ENCODE measurements around the gene CADM3. TPM values are rescaled to one million over a fixed set of nuclear protein-coding genes. Genes with fewer than 3 reads are reported as not detected.
A peak's percentile ranks its signal among the peaks of the same experiment; 100 is the strongest.

Gene CADM3
- total RNA-seq, 1 donor from 2014 or later = 4.0 TPM

GRCh38 chr1:159197561-159198557, 26.4 kb downstream of the CADM3 start:
- peak overlapping the region; percentile 52 for H3K4me3 Mint-ChIP-seq (ENCODE audit: unreplicated experiment)
- peaks cover 16% of the 10 kb centered on the region for H3K27me3 Mint-ChIP-seq (ENCODE audit: unreplicated experiment)
- peak; percentile 87 for DNase-seq (ENCODE audit: low spot score)
- TF ChIP-seq CTCF (IDR thresholded peaks at IDR 0.05; ENCODE audit: unreplicated experiment) = peak; percentile 93
- H3K36me3 Mint-ChIP-seq (ENCODE audit: low read depth, unreplicated experiment) = peaks cover 6% of the 10 kb centered on the region
- peaks cover 33% of the 10 kb centered on the region for H3K4me1 Mint-ChIP-seq (ENCODE audit: unreplicated experiment)
- H3K9me3 Mint-ChIP-seq (ENCODE audit: unreplicated experiment) = no peaks in the 10 kb centered on the region
- H3K27ac Mint-ChIP-seq (ENCODE audit: unreplicated experiment) = no peak overlapping the region

GRCh38 chr1:159199901-159200300, 28.5 kb downstream of the CADM3 start:
- DNase-seq (ENCODE audit: low spot score) = no peak
- no peak for TF ChIP-seq CTCF (IDR thresholded peaks at IDR 0.05; ENCODE audit: unreplicated experiment)
- H3K9me3 Mint-ChIP-seq (ENCODE audit: unreplicated experiment) = no peaks in the 10 kb centered on the region
- H3K27ac Mint-ChIP-seq (ENCODE audit: unreplicated experiment) = no peak overlapping the region
- peak overlapping the region; percentile 11 for H3K4me3 Mint-ChIP-seq (ENCODE audit: unreplicated experiment)
- peaks cover 6% of the 10 kb centered on the region for H3K36me3 Mint-ChIP-seq (ENCODE audit: low read depth, unreplicated experiment)
- H3K27me3 Mint-ChIP-seq (ENCODE audit: unreplicated experiment) = peaks cover 20% of the 10 kb centered on the region
- peaks cover 48% of the 10 kb centered on the region for H3K4me1 Mint-ChIP-seq (ENCODE audit: unreplicated experiment)

GRCh38 chr1:159200769-159201168, 29.4 kb downstream of the CADM3 start:
- H3K9me3 Mint-ChIP-seq (ENCODE audit: unreplicated experiment) = no peaks in the 10 kb centered on the region
- TF ChIP-seq CTCF (IDR thresholded peaks at IDR 0.05; ENCODE audit: unreplicated experiment) = no peak
- H3K4me1 Mint-ChIP-seq (ENCODE audit: unreplicated experiment) = peaks cover 55% of the 10 kb centered on the region
- H3K4me3 Mint-ChIP-seq (ENCODE audit: unreplicated experiment) = no peak overlapping the region
- H3K36me3 Mint-ChIP-seq (ENCODE audit: low read depth, unreplicated experiment) = peaks cover 6% of the 10 kb centered on the region
- no peak for DNase-seq (ENCODE audit: low spot score)
- no peak overlapping the region for H3K27ac Mint-ChIP-seq (ENCODE audit: unreplicated experiment)
- H3K27me3 Mint-ChIP-seq (ENCODE audit: unreplicated experiment) = peaks cover 20% of the 10 kb centered on the region

- H3K27ac Mint-ChIP-seq (ENCODE audit: unreplicated experiment) = no peak overlapping the region
- no peak for DNase-seq (ENCODE audit: low spot score)
- TF ChIP-seq CTCF (IDR thresholded peaks at IDR 0.05; ENCODE audit: unreplicated experiment) = no peak
- no peaks in the 10 kb centered on the region for H3K9me3 Mint-ChIP-seq (ENCODE audit: unreplicated experiment)
- H3K4me1 Mint-ChIP-seq (ENCODE audit: unreplicated experiment) = peaks cover 52% of the 10 kb centered on the region
- peaks cover 18% of the 10 kb centered on the region for H3K27me3 Mint-ChIP-seq (ENCODE audit: unreplicated experiment)
- H3K4me3 Mint-ChIP-seq (ENCODE audit: unreplicated experiment) = peak overlapping the region; percentile 57
- peaks cover 6% of the 10 kb centered on the region for H3K36me3 Mint-ChIP-seq (ENCODE audit: low read depth, unreplicated experiment)
These were observed 30.2 kb downstream of the CADM3 start for GRCh38 chr1:159201642-159202041.

GRCh38 chr1:159203610-159204009, 32.2 kb downstream of the CADM3 start:
- peak overlapping the region; percentile 27 for H3K27ac Mint-ChIP-seq (ENCODE audit: unreplicated experiment)
- peaks cover 21% of the 10 kb centered on the region for H3K27me3 Mint-ChIP-seq (ENCODE audit: unreplicated experiment)
- peaks cover 49% of the 10 kb centered on the region for H3K4me1 Mint-ChIP-seq (ENCODE audit: unreplicated experiment)
- no peaks in the 10 kb centered on the region for H3K9me3 Mint-ChIP-seq (ENCODE audit: unreplicated experiment)
- no peak for TF ChIP-seq CTCF (IDR thresholded peaks at IDR 0.05; ENCODE audit: unreplicated experiment)
- H3K36me3 Mint-ChIP-seq (ENCODE audit: low read depth, unreplicated experiment) = peaks cover 6% of the 10 kb centered on the region
- no peak overlapping the region for H3K4me3 Mint-ChIP-seq (ENCODE audit: unreplicated experiment)
- DNase-seq (ENCODE audit: low spot score) = no peak
